H1 (cell line): ENCODE results near the gene DTX3. TPM values are rescaled to one million over a fixed set of nuclear protein-coding genes. Genes with fewer than 3 reads are reported as not detected.

ENCODE experiments used
- CTCF ChIA-PET: fragments of 300-600 bp; sonication (Branson Sonifier 250); formaldehyde crosslinking; loops from one replicate; lab custom pipeline; 2021; ENCODE audit not compliant: partially characterized antibody; lab: Charles Lee
- POLR2A ChIA-PET: fragments of 300-600 bp; sonication (Branson Sonifier 250); formaldehyde crosslinking; loops from one replicate; lab custom pipeline; 2021; ENCODE audit warnings: inconsistent platforms; ENCODE audit not compliant: partially characterized antibody; lab: Charles Lee
- DNase-seq, 2 experiments: peaks; one replicate each; pipeline versions ENCODE4 v3.0.0 to v3.0.0-alpha.2; 2010 to 2022; ENCODE audit warnings: low spot score in 2 of 2, low read depth in 1 of 2, mixed read lengths in 1 of 2
- FAIRE-seq: peaks from 2 replicates; lab custom pipeline; 2011; peaks lifted over from hg19 to GRCh38; lab: Jason Lieb, UNC
- H2AFZ ChIP-seq: 2 replicates; pipeline ENCODE4 v1.8.1; 2012; ENCODE audit warnings: low read length, inconsistent platforms
- H2AK5ac ChIP-seq: 2 replicates; pipeline ENCODE4 v1.6.1; 2013; ENCODE audit warnings: low read depth, low read length
- H2BK120ac ChIP-seq: replicated peaks from 2 replicates; pipeline ENCODE3; 2013; ENCODE audit warnings: low read depth, low read length, inconsistent platforms
- H2BK12ac ChIP-seq: 2 replicates; pipeline ENCODE4 v1.6.1; 2013; ENCODE audit warnings: low read depth, low read length
- H2BK15ac ChIP-seq: 2 replicates; pipeline ENCODE4 v1.6.1; 2013; ENCODE audit warnings: low read length
- H2BK20ac ChIP-seq: 2 replicates; pipeline ENCODE4 v1.6.1; 2013; ENCODE audit warnings: low read length
- H2BK5ac ChIP-seq: 2 replicates; pipeline ENCODE4 v1.6.1; 2013; ENCODE audit warnings: low read depth, low read length
- H3K14ac ChIP-seq: 2 replicates; pipeline ENCODE4 v1.6.1; 2013; ENCODE audit warnings: inconsistent platforms; ENCODE audit not compliant: insufficient read length
- H3K18ac ChIP-seq: 2 replicates; pipeline ENCODE4 v1.6.1; 2013; ENCODE audit warnings: low read length; ENCODE audit errors: extremely low read depth
- H3K23ac ChIP-seq: 2 replicates; pipeline ENCODE4 v1.6.1; 2013; ENCODE audit warnings: inconsistent platforms; ENCODE audit not compliant: insufficient read length
- H3K23me2 ChIP-seq: 2 replicates; pipeline ENCODE4 v1.6.1; 2013; ENCODE audit warnings: low read depth, low read length
- H3K27ac ChIP-seq: 2 replicates; pipeline ENCODE4 v1.6.1; 2011; ENCODE audit warnings: low read depth, low read length, inconsistent platforms
- H3K27me3 ChIP-seq, 4 experiments: replicated peaks in 1 of 4; 1 replicate in 1 of 4; 2 replicates in 3 of 4; pipeline versions ENCODE4 v1.6.1 to v1.8.1; 2011 to 2013; ENCODE audit warnings: low read length in 3 of 4, mild to moderate bottlenecking in 3 of 4, inconsistent platforms in 2 of 4, mixed read lengths in 2 of 4, moderate library complexity in 1 of 4; ENCODE audit not compliant: control insufficient read depth in 3 of 4, insufficient read depth in 3 of 4; ENCODE audit errors: extremely low read depth in 1 of 4
- H3K36me3 ChIP-seq, 4 experiments: 2 replicates each; pipeline versions ENCODE4 v1.6.1 to v1.8.1; 2011 to 2013; ENCODE audit warnings: mild to moderate bottlenecking in 4 of 4, low read length in 3 of 4, moderate library complexity in 2 of 4, control low read depth in 1 of 4, inconsistent platforms in 1 of 4; ENCODE audit not compliant: insufficient read depth in 4 of 4, control insufficient read depth in 2 of 4
- H3K4ac ChIP-seq: replicated peaks from 2 replicates; pipeline ENCODE3; 2013; ENCODE audit warnings: low read length, low read depth, mixed read lengths, inconsistent platforms; ENCODE audit not compliant: insufficient read length
- H3K4me1 ChIP-seq, 4 experiments: replicated peaks in 1 of 4; 1 replicate in 1 of 4; 2 replicates in 3 of 4; pipeline versions ENCODE4 v1.6.1 to v1.8.1; 2011 to 2013; ENCODE audit warnings: low read length in 3 of 4, inconsistent platforms in 2 of 4, mixed read lengths in 1 of 4; ENCODE audit not compliant: insufficient read depth in 4 of 4, control insufficient read depth in 3 of 4
- H3K4me2 ChIP-seq, 2 experiments: 2 replicates each; pipeline versions ENCODE4 v1.6.1 to v1.8.1; 2011 to 2013; ENCODE audit warnings: low read depth in 2 of 2, low read length in 2 of 2, control low read depth in 1 of 2, inconsistent platforms in 1 of 2, mild to moderate bottlenecking in 1 of 2; ENCODE audit not compliant: insufficient read depth in 1 of 2
- H3K4me3 ChIP-seq, 4 experiments: fragments of 200-600, 300-600 bp in 1 of 4; sonication (generic), shearing (Covaris generic), sonication (Bioruptor Twin) in 1 of 4; 2 replicates each; pipeline versions ENCODE4 v1.5.1 to v1.8.1; 2011 to 2016; ENCODE audit warnings: low read length in 4 of 4, low read depth in 3 of 4, control low read depth in 2 of 4, inconsistent platforms in 2 of 4, mild to moderate bottlenecking in 2 of 4, mixed read lengths in 1 of 4, moderate library complexity in 1 of 4; ENCODE audit not compliant: insufficient read depth in 2 of 4; ENCODE audit errors: extremely low read depth in 1 of 4
- H3K56ac ChIP-seq: replicated peaks from 2 replicates; pipeline ENCODE3; 2013; ENCODE audit warnings: low read depth, mild to moderate bottlenecking, mixed read lengths, low read length, inconsistent platforms; ENCODE audit not compliant: insufficient read length
- H3K79me1 ChIP-seq: 2 replicates; pipeline ENCODE4 v1.6.1; 2013; ENCODE audit warnings: low read depth, low read length, control low read depth
- H3K79me2 ChIP-seq, 2 experiments: 2 replicates each; pipeline versions ENCODE4 v1.6.1 to v1.8.1; 2012 to 2013; ENCODE audit warnings: low read length in 2 of 2, mild to moderate bottlenecking in 2 of 2, inconsistent platforms in 1 of 2; ENCODE audit not compliant: insufficient read depth in 2 of 2, control insufficient read depth in 1 of 2
- H3K9ac ChIP-seq, 4 experiments: replicated peaks in 1 of 4; 1 replicate in 1 of 4; 2 replicates in 3 of 4; pipeline versions ENCODE4 v1.6.1 to v1.8.1; 2011 to 2013; ENCODE audit warnings: low read depth in 3 of 4, low read length in 3 of 4, control low read depth in 2 of 4, mild to moderate bottlenecking in 2 of 4, moderate library complexity in 2 of 4, inconsistent platforms in 1 of 4; ENCODE audit errors: extremely low read depth in 1 of 4
- H3K9me3 ChIP-seq, 2 experiments: 2 replicates each; pipeline versions ENCODE4 v1.6.1 to v1.8.1; 2012 to 2013; ENCODE audit warnings: mild to moderate bottlenecking in 2 of 2, moderate library complexity in 2 of 2, control low read depth in 1 of 2, inconsistent platforms in 1 of 2, low read depth in 1 of 2, low read length in 1 of 2, mixed read lengths in 1 of 2; ENCODE audit not compliant: insufficient read depth in 2 of 2
- H4K20me1 ChIP-seq, 2 experiments: replicated peaks in 1 of 2; 2 replicates each; pipeline versions ENCODE3 to v1.8.1; 2011 to 2013; ENCODE audit warnings: inconsistent platforms in 2 of 2, low read length in 2 of 2, mild to moderate bottlenecking in 1 of 2; ENCODE audit not compliant: insufficient read depth in 2 of 2, control insufficient read depth in 1 of 2
- H4K5ac ChIP-seq: 2 replicates; pipeline ENCODE4 v1.6.1; 2013; ENCODE audit warnings: low read length, low read depth, mixed read lengths, inconsistent platforms; ENCODE audit not compliant: insufficient read length
- H4K8ac ChIP-seq: 2 replicates; pipeline ENCODE4 v1.8.0; 2013; ENCODE audit warnings: mild to moderate bottlenecking, moderate library complexity, low read length, inconsistent platforms; ENCODE audit not compliant: insufficient read depth; ENCODE audit errors: extremely low read depth
- H4K91ac ChIP-seq: replicated peaks from 2 replicates; pipeline ENCODE3; 2013; ENCODE audit warnings: low read length, mixed read lengths, inconsistent platforms; ENCODE audit not compliant: insufficient read length
- BACH1 ChIP-seq: IDR thresholded peaks from 2 replicates; pipeline ENCODE4 v1.6.1; 2012; ENCODE audit warnings: low read length, improper control_type of control experiment
- CHD1 ChIP-seq: IDR thresholded peaks from 2 replicates; pipeline ENCODE4 v1.6.1; 2012; ENCODE audit warnings: low read depth, low read length, improper control_type of control experiment
- CREB1 ChIP-seq: IDR thresholded peaks from 2 replicates; pipeline ENCODE4 v1.6.1; 2012; ENCODE audit warnings: inconsistent platforms
- HDAC6 ChIP-seq: IDR thresholded peaks from one replicate; pipeline ENCODE4 v1.7.1; 2012; ENCODE audit warnings: low read depth, mild to moderate bottlenecking, inconsistent platforms, low read length, moderate library complexity
- KDM1A ChIP-seq: fragments of 200-600, 300-600 bp; sonication (generic); IDR thresholded peaks from 2 replicates; pipeline ENCODE4 v1.7.1; 2016; ENCODE audit warnings: mild to moderate bottlenecking, low read length, borderline replicate concordance
- RFX5 ChIP-seq: IDR thresholded peaks from 2 replicates; pipeline ENCODE4 v1.6.1; 2011; ENCODE audit warnings: low read depth, low read length, improper control_type of control experiment, borderline replicate concordance
- TCF12 ChIP-seq: IDR thresholded peaks from 2 replicates; pipeline ENCODE4 v1.6.1; 2011; ENCODE audit warnings: low read depth, mild to moderate bottlenecking, low read length
- WGBS, 2 experiments: shearing (Covaris generic) in 1 of 2; methylation state at CpG; one replicate each; pipeline versions ENCODE4 v1.1.6 to v1.1.7; 2013 to 2015; ENCODE audit warnings: low lambda C conversion rate in 2 of 2, mixed read lengths in 2 of 2, inconsistent platforms in 1 of 2, low coverage in 1 of 2, missing lambda C conversion rate in 1 of 2; ENCODE audit not compliant: insufficient replicate concordance in 2 of 2, insufficient coverage in 1 of 2, insufficient read length in 1 of 2; ENCODE audit errors: extremely low coverage in 1 of 2, missing lambda C conversion rate in 1 of 2; 5-methylcytosine and 5-hydroxymethylcytosine counted together
- polyA plus RNA-seq, 7 experiments: library from polyadenylated mRNA; depleted of rRNA in 3 of 7; stranded (reverse) in 5 of 7; unstranded in 2 of 7; fragments of >200 nt in 5 of 7; fragments of 200-250 nt in 2 of 7; gene quantifications; 1 replicate in 5 of 7; 2 replicates in 1 of 7; 4 replicates in 1 of 7; pipeline versions ENCODE4 v1.2.1 to v1.2.3, GENCODE V29; 2011 to 2013; ENCODE audit warnings: missing spikeins in 2 of 7, mixed read lengths in 2 of 7
- total RNA-seq: library from RNA; stranded (reverse); fragmentation: NEBNext Ultra II Directional; extraction: Animal tissue kit (Norgen Biotek cat#: 25700); gene quantifications from 2 replicates; pipeline ENCODE4 v1.2.1, GENCODE V29; 2021
- TF ChIP-seq, protein P1 (sequence below): IDR thresholded peaks from 2 replicates; pipeline ENCODE4 v1.6.1; 2011; ENCODE audit warnings: low read depth, mild to moderate bottlenecking, low read length; ENCODE audit not compliant: insufficient read depth
- TF ChIP-seq, protein P2 (sequence below): IDR thresholded peaks from 2 replicates; pipeline ENCODE4 v1.6.1; 2012; ENCODE audit warnings: inconsistent platforms

DTX3 gene
- total and polyA plus RNA-seq, 2 of the 8 experiments (the other 6 are each of a cell fraction or from before 2014, with no cell fraction given) = 41.8 to 92.5 TPM

DNA sequence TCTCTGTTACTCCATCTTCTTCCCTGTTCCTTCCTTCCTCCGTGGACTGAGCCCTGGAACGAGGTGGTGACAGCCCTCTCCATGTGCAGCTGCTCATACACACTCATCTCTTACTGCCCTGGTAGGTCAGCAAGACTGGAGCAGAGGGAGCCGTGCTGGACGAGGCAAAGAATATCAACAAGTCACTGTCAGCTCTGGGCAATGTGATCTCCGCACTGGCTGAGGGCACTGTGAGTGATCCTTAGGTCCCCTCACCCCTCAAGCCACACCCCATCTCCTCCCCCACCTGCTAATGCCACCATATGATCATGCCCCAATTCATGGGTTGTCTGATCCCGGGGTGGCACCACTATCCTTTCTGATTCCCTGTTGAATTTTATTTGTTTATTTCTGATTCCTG, 35.8 kb upstream of the DTX3 start:
- H3K4me3 ChIP-seq = no peak overlapping the region
- H2BK5ac ChIP-seq = no peak overlapping the region
- FAIRE-seq (no peak), DNase-seq (no peak)
- no peaks in the 10 kb centered on the region for H3K79me1 ChIP-seq
- no peaks in the 10 kb centered on the region for H3K9me3 ChIP-seq
- H4K5ac ChIP-seq = no peak overlapping the region
- no peak overlapping the region for H3K56ac ChIP-seq
- no peak overlapping the region for H2BK120ac ChIP-seq
- H3K23me2 ChIP-seq = no peaks in the 10 kb centered on the region
- H2AFZ ChIP-seq = no peak overlapping the region
- no peak overlapping the region for H3K27ac ChIP-seq
- H3K18ac ChIP-seq = no peak overlapping the region
- no peak overlapping the region for H3K4ac ChIP-seq
- H3K36me3 ChIP-seq = peaks cover 14 to 71% (median 44%) of the 10 kb centered on the region in 4 experiments
- peaks cover 0 to 2% of the 10 kb centered on the region in 2 experiments for H4K20me1 ChIP-seq
- H2BK15ac ChIP-seq = no peak overlapping the region
- H4K91ac ChIP-seq = no peak overlapping the region
- H4K8ac ChIP-seq = no peak overlapping the region
- no peaks in the 10 kb centered on the region for H3K79me2 ChIP-seq
- CTCF ChIA-PET = interaction anchor here (1.3 to 6.1 kb wide), 2 partner anchors 15 to 64 kb away, joined by 3 to 62 read pairs; partner anchors contain the start of gene B4GALNT1
- H3K4me2 ChIP-seq = no peak overlapping the region
- 78% methylated on average over 6 of the region's 6 CpGs; no CpG with 5 or more reads in 1 of the 2 experiments for WGBS, 2 experiments
- no peak overlapping the region for H2BK20ac ChIP-seq
- no peaks in the 10 kb centered on the region for H3K4me1 ChIP-seq
- POLR2A ChIA-PET = interaction anchor here (0.9 kb wide), 1 partner anchor 14 kb away, joined by 3 read pairs; no protein-coding TSS in a partner anchor
- no peak overlapping the region for H2BK12ac ChIP-seq
- H3K23ac ChIP-seq = no peak overlapping the region
- no peak overlapping the region for H3K9ac ChIP-seq
- no peak overlapping the region for H3K14ac ChIP-seq
- H3K27me3 ChIP-seq = no peaks in the 10 kb centered on the region
- no peak overlapping the region for H2AK5ac ChIP-seq
- TF ChIP-seq BACH1 = no peak
- no peak for TF ChIP-seq HDAC6
- TF ChIP-seq CHD1 = no peak
- no peak for TF ChIP-seq TCF12
- TF ChIP-seq, protein P1, sequence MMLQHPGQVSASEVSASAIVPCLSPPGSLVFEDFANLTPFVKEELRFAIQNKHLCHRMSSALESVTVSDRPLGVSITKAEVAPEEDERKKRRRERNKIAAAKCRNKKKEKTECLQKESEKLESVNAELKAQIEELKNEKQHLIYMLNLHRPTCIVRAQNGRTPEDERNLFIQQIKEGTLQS = no peak
- TF ChIP-seq CREB1 = no peak
- TF ChIP-seq RFX5 = no peak
- TF ChIP-seq, protein P2, sequence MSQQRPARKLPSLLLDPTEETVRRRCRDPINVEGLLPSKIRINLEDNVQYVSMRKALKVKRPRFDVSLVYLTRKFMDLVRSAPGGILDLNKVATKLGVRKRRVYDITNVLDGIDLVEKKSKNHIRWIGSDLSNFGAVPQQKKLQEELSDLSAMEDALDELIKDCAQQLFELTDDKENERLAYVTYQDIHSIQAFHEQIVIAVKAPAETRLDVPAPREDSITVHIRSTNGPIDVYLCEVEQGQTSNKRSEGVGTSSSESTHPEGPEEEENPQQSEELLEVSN = no peak
- TF ChIP-seq KDM1A = no peak
